GM12873 (cell line): ENCODE results near the gene CEP112.

Experiments
- TF ChIP-seq, protein P1 (sequence below): IDR thresholded peaks from 2 replicates; pipeline ENCODE4 v1.5.1; 2012; ENCODE audit warnings: low read depth, mild to moderate bottlenecking, moderate library complexity, low read length, control low read depth; ENCODE audit not compliant: insufficient read depth; ENCODE audit errors: missing control alignments

The CEP112 gene

DNA sequence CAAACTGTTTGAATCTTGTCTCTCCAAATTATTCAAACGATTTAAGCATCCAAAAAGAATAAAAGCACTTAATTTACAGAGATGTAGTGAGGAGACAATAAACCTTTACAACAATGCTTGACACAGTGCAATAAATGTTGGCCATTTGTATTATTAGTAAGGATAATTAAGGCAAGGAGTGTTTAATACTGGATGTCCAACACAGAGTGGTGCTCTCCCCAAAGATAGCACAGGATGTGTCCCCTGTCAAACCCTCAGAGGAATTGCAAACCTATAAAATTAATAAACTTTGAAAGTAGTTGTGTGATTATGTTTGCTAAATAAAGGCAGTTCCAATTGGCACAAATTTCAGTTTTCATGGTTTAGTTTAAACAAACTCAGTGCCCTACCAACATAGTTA is 377.5 kb downstream of the CEP112 start:
- TF ChIP-seq, protein P1, sequence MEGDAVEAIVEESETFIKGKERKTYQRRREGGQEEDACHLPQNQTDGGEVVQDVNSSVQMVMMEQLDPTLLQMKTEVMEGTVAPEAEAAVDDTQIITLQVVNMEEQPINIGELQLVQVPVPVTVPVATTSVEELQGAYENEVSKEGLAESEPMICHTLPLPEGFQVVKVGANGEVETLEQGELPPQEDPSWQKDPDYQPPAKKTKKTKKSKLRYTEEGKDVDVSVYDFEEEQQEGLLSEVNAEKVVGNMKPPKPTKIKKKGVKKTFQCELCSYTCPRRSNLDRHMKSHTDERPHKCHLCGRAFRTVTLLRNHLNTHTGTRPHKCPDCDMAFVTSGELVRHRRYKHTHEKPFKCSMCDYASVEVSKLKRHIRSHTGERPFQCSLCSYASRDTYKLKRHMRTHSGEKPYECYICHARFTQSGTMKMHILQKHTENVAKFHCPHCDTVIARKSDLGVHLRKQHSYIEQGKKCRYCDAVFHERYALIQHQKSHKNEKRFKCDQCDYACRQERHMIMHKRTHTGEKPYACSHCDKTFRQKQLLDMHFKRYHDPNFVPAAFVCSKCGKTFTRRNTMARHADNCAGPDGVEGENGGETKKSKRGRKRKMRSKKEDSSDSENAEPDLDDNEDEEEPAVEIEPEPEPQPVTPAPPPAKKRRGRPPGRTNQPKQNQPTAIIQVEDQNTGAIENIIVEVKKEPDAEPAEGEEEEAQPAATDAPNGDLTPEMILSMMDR: no peak

DNA sequence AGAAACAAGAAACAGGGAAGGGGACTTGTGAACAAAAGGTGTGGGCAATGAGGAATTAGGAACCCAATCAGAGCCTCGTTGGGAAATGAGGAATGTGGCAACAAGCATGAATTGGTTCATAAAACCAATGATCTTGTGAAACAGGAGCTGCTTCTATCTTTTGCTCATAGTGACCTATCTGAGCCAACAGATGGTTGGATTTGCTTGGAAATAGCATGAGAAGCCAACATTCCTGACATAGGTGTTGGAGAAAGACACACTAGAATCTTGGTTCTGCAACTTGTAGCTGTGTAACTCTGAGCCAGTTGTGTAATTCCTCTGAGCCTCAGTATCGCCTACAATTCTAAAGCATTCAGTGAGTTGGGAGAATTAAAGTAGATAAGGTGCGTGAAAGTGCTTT is 378.6 kb downstream of the CEP112 start:
- TF ChIP-seq, protein P1: no peak

GRCh38 chr17:65811043-65811442 is 380.9 kb downstream of the CEP112 start:
- TF ChIP-seq, protein P1: no peak

DNA sequence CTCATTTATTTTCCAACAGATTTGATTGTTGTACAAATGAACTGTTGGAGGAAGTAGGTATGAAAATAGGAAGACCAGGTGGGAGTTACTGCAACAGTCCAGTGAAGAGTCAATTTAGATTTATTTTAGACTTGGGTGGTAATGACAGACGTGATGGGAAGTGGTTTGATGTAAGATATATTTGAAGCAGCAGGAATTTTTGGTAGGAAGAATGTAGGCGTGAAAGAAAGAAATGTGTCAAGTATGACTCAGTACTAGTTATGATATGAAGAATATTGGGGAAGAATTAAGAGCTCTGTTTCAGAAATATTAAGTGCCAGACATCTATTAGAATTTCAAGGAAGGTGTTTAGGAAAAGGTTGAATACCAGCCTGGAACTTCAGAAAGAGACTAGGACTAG is 382.6 kb downstream of the CEP112 start:
- TF ChIP-seq, protein P1: no peak

DNA sequence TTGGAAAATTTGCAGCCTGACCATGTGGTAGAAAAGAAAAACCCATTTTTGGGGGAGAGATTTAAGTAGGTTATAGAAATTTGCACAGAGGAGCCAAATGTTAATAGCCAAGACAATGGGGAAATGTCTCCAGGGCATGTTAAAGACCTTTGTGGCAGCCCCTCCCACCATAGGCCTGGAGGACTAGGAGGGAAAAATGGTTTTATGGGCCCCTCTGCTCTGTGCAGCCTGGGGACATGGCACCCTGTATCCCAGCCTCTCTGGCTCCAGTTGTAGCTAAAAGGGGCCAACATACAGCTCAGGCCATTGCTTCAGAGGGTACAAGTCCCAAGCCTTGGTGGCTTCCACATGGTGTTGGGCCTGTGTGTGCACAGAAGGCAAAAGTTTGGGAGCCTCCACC is 384.6 kb downstream of the CEP112 start:
- TF ChIP-seq, protein P1: no peak

DNA sequence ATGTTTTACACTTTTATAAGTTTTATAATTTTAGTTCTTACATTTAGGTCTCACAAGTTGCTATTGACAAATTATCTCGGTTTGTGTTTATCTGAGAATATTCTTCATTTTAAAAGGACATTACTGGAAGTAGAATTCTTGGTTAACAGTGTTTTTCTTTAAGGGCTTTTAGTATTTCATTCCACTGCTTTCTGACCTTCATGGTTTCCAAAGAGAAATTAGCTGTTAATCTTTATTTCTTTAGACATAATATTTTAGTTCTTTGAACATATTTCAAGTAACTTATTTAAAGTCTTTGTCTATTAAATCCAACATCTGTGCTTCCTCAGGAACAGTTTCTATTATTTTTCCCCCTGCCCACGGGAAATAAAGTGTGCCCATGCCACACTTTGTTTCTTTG is 390.4 kb downstream of the CEP112 start:
- TF ChIP-seq, protein P1: no peak

- TF ChIP-seq, protein P1: no peak
Measured at GRCh38 chr17:65800655-65801054, 391.3 kb downstream of the CEP112 start.
